Sigmoid colon (tissue), 7 donors: ENCODE results near the gene SLC6A12. TPM values are rescaled to one million over a fixed set of nuclear protein-coding genes. Genes with fewer than 3 reads are reported as not detected.

Experiments
- DNase-seq: peaks from one replicate; pipeline ENCODE4 v3.0.0-alpha.2; 2019
- H3K27ac ChIP-seq, 4 donors: fragments of 200-600 bp; sonication (generic); one replicate each; pipeline ENCODE4 v1.5.1; 2016 to 2019; ENCODE audit warnings: mild to moderate bottlenecking in 1 of 4
- H3K27me3 ChIP-seq, 3 donors: fragments of 200-600 bp; sonication (generic); one replicate each; pipeline ENCODE4 v1.5.1; 2019; ENCODE audit warnings: mild to moderate bottlenecking in 1 of 3
- H3K36me3 ChIP-seq, 4 donors: fragments of 200-600 bp; sonication (generic); one replicate each; pipeline ENCODE4 v1.5.1; 2016 to 2019
- H3K4me1 ChIP-seq, 4 donors: fragments of 200-600 bp; sonication (generic); one replicate each; pipeline ENCODE4 v1.5.1; 2017 to 2019
- H3K4me3 ChIP-seq, 4 donors: fragments of 200-600 bp; sonication (generic); one replicate each; pipeline ENCODE4 v1.5.1; 2017 to 2019; ENCODE audit warnings: mild to moderate bottlenecking in 2 of 4, moderate library complexity in 1 of 4
- H3K9me3 ChIP-seq, 4 donors: fragments of 200-600 bp in 3 of 4; sonication (generic) in 3 of 4; one replicate each; pipeline versions ENCODE4 v1.5.1 to v1.6.1; 2013 to 2019
- CTCF ChIP-seq, 4 experiments: fragments of 450-650 bp in 3 of 4; fragments of 200-600 bp in 1 of 4; IDR thresholded peaks; one replicate each; pipeline ENCODE4 v1.5.1; 2016 to 2019; ENCODE audit warnings: antibody characterized with exemption in 4 of 4, mild to moderate bottlenecking in 3 of 4, moderate library complexity in 2 of 4
- EP300 ChIP-seq, 4 donors: sonication (generic); formaldehyde crosslinking; IDR thresholded peaks; one replicate each; pipeline ENCODE4 v1.6.1; 2017; ENCODE audit warnings: antibody characterized with exemption in 4 of 4
- POLR2A ChIP-seq, 2 donors: fragments of 450-650 bp; IDR thresholded peaks; one replicate each; pipeline ENCODE4 v1.6.1; 2016; ENCODE audit warnings: antibody characterized with exemption in 2 of 2, mild to moderate bottlenecking in 2 of 2, moderate library complexity in 2 of 2
- POLR2AphosphoS5 ChIP-seq, 4 donors: sonication (generic); formaldehyde crosslinking; IDR thresholded peaks; one replicate each; pipeline ENCODE4 v1.6.1; 2017; ENCODE audit warnings: antibody characterized with exemption in 4 of 4
- WGBS, 2 donors: extraction: QIAGEN DNeasy Blood & Tissue Kit; methylation state at CpG; one replicate each; pipeline ENCODE4 v1.1.7; 2013; 5-methylcytosine and 5-hydroxymethylcytosine counted together
- intact Hi-C: fragments of 100-400 bp; cut with DNase I; formaldehyde crosslinking; loops from one replicate; pipeline ENCODE4 v1.15.1; 2023
- polyA plus RNA-seq, 3 donors: library from polyadenylated mRNA; stranded (reverse); fragments of 200-250 nt; gene quantifications; one replicate each; pipeline ENCODE4 v1.2.3, GENCODE V29; 2013
- total RNA-seq, 4 donors: library from RNA; depleted of rRNA; stranded (reverse); fragments of >200 nt; gene quantifications; one replicate each; pipeline ENCODE4 v1.1.0, GENCODE V29; 2016
- donor health status: healthy with polysubstance abuse.
- donor health status: Bipolar disorder and iron deficiency.
- donor health status: healthy.

Gene SLC6A12
- total and polyA plus RNA-seq, 7 donors, result 0.28 to 4.2 (median 2.1) TPM; not detected in 2

- TF ChIP-seq POLR2A (IDR thresholded peaks at IDR 0.05) (no peak), CTCF (IDR thresholded peaks at IDR 0.05) (no peak), EP300 (IDR thresholded peaks at IDR 0.05) (no peak), POLR2AphosphoS5 (IDR thresholded peaks at IDR 0.05) (no peak)
- peaks cover 0 to 3% (median 0%) of the 10 kb centered on the region in 4 donors for H3K9me3 ChIP-seq
- no peaks in the 10 kb centered on the region for H3K4me1 ChIP-seq
- no peaks in the 10 kb centered on the region for H3K36me3 ChIP-seq
- H3K27ac ChIP-seq, result no peak overlapping the region
- intact Hi-C loops, result no loop called here
- no peak overlapping the region for H3K4me3 ChIP-seq
- DNase-seq, result no peak
- WGBS, 2 donors, result 73 to 92% methylated on average over 3 of the region's 3 CpGs
- no peaks in the 10 kb centered on the region for H3K27me3 ChIP-seq
These were observed 19.6 kb upstream of the SLC6A12 start for GRCh38 chr12:233615-233968.

DNA sequence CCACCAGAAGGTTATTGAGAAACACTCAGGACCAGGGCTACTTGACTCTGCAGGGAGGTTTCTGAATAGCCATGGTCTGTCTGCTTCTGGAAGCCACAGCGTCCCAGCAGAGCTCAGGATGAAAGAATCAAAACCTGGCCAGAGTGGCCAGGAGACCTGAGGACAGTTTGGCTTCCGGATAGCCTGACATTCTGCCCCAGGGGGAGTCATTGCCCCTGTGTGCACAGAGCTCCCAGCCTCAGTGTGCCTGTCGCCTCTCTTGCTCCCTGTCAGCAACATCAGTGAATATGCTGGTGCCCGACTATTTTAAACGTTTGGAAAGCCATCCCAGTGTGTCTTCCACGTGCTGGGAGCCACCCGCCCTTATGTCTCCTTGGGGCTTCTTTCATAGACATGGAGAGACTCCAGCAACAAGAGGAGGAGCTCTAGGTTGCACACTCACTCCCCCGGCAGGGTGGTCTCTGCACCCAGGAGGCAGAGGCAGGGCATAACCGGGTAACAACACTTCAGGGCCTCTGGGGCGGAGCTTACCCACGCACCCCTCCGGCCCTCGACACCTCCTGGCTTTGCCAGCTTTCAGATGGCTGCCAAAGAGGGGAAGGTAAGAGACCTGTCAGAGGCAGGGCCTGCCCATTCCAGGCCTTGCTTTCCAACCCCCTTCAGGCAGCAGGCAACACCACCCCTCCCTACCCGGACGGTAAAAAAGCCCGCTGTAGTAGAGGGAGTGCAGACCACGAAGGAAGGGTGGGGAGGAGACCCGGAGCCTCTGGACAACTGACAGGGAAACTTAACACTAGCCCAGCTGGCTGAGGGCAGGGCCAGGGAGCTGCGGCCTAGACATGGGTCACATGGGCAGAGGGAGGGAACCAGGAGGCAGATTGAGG is 19.0 kb upstream of the SLC6A12 start:
- Histone ChIP-seq H3K9me3 (peaks cover 0 to 3% (median 0%) of the 10 kb centered on the region in 4 donors), H3K36me3 (no peaks in the 10 kb centered on the region), H3K27me3 (no peaks in the 10 kb centered on the region), H3K27ac (no peak overlapping the region), H3K4me1 (no peaks in the 10 kb centered on the region), H3K4me3 (no peak overlapping the region)
- DNase-seq, result no peak
- intact Hi-C loops, result no loop called here
- TF ChIP-seq POLR2A (IDR thresholded peaks at IDR 0.05) (no peak), EP300 (IDR thresholded peaks at IDR 0.05) (no peak), POLR2AphosphoS5 (IDR thresholded peaks at IDR 0.05) (no peak), CTCF (IDR thresholded peaks at IDR 0.05) (no peak)
- 57 to 71% methylated on average over 19 of the region's 19 CpGs for WGBS, 2 donors

GRCh38 chr12:230925-231671 is 17.1 kb upstream of the SLC6A12 start:
- no peak for TF ChIP-seq POLR2AphosphoS5 (IDR thresholded peaks at IDR 0.05)
- no peak for TF ChIP-seq CTCF (IDR thresholded peaks at IDR 0.05)
- no peak for TF ChIP-seq POLR2A (IDR thresholded peaks at IDR 0.05)
- TF ChIP-seq EP300 (IDR thresholded peaks at IDR 0.05), result no peak

GRCh38 chr12:229441-230191 is 15.7 kb upstream of the SLC6A12 start:
- TF ChIP-seq POLR2AphosphoS5 (IDR thresholded peaks at IDR 0.05), result no peak
- no peak for TF ChIP-seq EP300 (IDR thresholded peaks at IDR 0.05)
- TF ChIP-seq POLR2A (IDR thresholded peaks at IDR 0.05), result no peak
- TF ChIP-seq CTCF (IDR thresholded peaks at IDR 0.05), result no peak
- WGBS, 2 donors, result 64 to 74% methylated on average over 26 of the region's 26 CpGs
- H3K9me3 ChIP-seq, result no peaks in the 10 kb centered on the region
- intact Hi-C loops, result no loop called here
- no peaks in the 10 kb centered on the region for H3K4me1 ChIP-seq
- no peak overlapping the region for H3K27ac ChIP-seq
- H3K27me3 ChIP-seq, result peaks cover 0 to 3% (median 0%) of the 10 kb centered on the region in 3 donors
- no peak for DNase-seq
- no peaks in the 10 kb centered on the region for H3K36me3 ChIP-seq
- no peak overlapping the region for H3K4me3 ChIP-seq

More at GRCh38 chr12:230925-231671, 17.1 kb upstream of the SLC6A12 start:
- H3K4me1 ChIP-seq, result no peaks in the 10 kb centered on the region
- H3K36me3 ChIP-seq, result no peaks in the 10 kb centered on the region
- no peaks in the 10 kb centered on the region for H3K9me3 ChIP-seq
- 66 to 74% methylated on average over 14 of the region's 14 CpGs for WGBS, 2 donors
- intact Hi-C loops, result no loop called here
- no peak overlapping the region for H3K27ac ChIP-seq
- H3K4me3 ChIP-seq, result no peak overlapping the region
- no peak for DNase-seq
- H3K27me3 ChIP-seq, result peaks cover 0 to 3% (median 0%) of the 10 kb centered on the region in 3 donors
